DMS153 treated with DMSO at 0.1 percent for 48 hours (cell line): Measurements from ENCODE around the gene CYTH4.
A peak's percentile ranks its signal among the peaks of the same experiment; 100 is the strongest.
"Not testable (repeated sequence)": the region's sequence is repeated elsewhere in the genome, so short reads cannot be mapped to it uniquely, and the experiment has no call there.

Experiments
- DNase-seq: peaks from one replicate; lab custom pipeline; 2025; ENCODE audit not compliant: unreplicated experiment; lab: John Stamatoyannopoulos, UW

The CYTH4 gene

DNA sequence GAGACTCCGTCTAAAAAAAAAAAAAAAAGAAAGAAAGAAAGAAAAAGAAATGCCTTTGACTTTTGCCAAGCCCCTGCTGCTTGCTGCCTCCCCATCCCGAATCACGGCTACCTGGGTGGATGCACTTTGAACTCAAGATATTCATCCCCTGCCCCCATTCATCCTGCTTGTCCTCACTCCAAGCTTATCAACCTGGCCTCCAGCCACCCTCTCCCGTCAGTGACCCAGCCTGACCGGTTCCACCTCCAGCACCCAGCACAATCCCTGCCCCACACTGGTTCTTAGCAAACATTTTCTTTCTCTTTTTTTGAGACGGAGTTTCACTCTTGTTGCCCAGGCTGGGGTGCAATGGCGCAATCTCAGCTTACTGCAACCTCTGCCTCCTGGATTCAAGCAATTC lies 44.4 kb downstream of the CYTH4 start:
- DNase-seq, result no peak

DNA sequence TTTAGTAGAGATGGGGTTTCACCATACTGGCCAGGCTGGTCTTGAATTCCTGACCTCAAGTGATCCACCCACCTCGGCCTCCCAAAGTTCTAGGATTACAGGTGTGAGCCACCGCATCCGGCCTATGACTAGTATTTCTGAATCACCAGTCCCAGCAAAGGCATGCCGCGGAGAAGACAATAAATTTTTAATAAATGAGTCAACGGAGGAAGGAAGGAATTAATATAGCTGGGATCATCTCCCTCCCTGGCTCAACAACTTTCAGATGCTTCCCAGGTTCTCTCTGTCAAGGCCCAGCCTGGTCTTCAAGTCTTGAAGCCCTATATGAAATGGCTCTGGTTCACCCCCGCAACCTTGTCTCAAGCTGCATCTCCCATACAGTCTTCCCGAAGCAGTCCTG lies 45.7 kb downstream of the CYTH4 start:
- no peak for DNase-seq

DNA sequence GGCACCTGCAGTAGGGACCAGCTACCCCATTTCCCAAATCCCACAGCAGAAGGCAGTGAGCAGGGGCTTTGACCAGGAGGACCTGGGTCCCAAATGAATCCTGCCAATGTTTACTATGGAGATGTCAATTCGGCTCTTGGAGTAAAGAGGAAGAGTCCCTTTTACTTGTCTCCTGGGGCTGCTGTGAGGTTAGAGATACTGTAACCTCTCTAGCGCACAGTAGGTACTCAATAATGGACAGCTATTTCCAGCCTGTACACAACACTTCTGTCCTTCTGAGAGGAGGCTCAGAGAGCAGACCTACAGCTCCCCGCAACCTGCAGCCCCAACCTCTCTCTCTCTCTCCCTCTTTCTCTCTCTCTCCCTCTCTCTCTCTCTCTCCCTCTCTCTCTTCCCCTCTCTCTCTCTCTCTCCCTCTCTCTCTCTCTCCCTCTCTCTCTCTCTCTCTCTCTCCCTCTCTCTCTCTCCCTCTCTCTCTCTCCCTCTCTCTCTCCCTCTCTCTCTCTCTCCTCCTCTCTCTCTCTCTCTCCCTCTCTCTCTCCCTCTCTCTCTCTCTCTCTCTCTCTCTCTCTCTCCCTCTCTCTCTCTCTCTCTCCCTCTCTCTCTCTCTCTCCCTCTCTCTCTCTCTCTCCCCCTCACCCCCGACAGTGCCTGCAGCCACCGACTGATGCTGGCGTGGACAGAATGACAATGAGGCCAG lies 46.4 kb downstream of the CYTH4 start:
- not testable (repeated sequence) for DNase-seq

DNA sequence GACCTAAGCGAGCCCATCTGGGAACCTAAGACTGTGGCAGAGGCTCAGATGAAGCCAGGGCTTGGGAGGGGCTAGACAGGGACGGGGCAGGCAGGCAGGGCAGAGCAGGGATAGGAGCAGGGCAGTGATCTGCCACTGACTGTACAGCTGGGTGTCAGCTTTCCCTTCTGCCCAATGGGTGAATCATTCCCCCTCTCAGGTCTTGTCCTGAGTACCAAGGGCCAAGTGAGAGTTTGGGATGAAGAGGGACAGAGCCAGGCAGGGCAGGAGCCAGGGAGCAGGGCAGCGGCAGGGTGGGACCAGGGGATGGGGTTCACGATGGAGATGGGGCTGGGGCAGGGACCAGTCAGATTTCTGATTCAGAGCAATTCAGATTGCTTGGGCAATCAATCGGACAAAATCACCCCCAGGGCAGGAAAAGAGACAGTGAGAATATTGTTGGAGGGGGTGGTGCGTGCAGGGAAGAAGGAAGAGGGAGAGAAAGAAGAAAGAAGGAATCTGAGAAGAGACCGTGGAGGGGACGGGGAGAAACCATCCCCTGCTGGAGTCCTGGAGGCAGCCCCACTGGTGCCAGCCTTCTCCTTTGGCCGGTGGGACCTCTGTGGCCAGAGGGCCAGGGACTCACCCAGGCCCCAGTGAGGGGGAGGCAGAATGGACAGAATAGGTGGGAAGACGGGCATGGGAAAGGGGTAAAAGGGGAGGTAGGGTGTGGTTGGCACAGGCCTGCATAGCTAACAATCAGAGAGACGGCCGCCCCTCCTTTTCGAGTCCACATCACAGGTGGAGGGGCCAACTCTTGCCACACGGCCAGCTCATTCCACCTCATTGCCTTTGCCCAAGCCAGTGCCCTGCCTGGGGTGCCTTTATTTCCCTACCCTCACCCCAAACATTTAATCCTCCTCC lies 47.2 kb downstream of the CYTH4 start:
- DNase-seq, result no peak

DNA sequence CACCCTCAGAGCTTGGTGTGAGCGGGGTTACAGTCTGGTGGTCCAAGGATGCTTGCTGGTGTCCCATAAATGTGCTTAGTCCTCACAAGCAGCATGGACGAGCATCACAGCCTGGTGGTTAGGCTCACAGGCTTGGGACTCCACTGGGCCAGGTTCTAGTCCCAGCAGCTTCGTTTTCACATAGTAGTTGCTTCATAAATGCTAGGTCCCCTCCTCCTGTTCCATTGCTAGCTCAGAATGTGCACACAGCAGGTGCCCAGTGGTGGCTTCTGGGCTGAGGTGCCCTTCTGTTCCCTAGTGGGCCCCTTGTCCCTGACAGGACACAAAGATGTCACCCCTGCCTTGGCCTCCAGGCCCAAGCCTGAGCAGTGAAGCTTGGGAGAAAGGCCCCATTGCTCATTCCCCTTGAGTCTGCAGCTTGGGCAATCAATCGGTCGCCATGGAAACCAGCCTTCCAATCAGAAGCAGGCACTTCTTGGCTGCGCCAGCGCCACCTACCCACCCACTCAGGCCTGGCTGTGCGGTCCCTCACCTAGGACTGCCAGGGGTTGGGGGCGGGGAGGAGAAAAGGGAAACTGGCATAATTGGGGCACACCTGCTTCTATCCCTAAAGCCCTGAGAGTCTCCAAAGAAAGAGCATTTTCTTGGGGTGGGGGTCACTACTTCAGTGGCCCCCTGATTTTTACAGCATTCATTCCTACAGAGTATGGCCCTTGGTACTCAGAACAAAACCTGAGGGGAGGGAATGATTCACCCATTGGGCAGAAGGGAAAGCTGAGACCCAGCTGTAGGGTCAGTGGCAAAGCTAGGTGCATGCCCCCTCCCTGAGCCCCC lies 48.1 kb downstream of the CYTH4 start:
- peak; percentile 5 for DNase-seq

DNA sequence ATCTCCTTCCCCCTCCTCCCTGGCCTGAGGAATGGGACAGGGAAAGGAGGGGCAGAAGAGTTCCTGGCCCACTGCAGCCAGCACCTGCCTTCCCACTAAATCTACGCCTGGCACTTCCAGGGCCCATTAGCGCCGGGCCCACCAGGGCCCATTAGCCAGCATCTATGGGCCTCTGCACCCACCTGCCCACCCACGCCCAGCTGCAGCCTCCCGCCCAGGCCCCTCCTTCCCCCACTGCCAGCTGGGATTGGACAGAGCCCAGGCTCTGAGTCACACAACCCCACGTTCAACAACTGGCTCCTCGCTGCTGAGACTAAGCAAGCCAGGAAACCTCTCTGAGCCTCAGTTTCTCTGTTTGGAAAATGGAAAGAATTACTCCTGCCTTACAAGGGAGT lies 48.7 kb downstream of the CYTH4 start:
- no peak for DNase-seq

DNA sequence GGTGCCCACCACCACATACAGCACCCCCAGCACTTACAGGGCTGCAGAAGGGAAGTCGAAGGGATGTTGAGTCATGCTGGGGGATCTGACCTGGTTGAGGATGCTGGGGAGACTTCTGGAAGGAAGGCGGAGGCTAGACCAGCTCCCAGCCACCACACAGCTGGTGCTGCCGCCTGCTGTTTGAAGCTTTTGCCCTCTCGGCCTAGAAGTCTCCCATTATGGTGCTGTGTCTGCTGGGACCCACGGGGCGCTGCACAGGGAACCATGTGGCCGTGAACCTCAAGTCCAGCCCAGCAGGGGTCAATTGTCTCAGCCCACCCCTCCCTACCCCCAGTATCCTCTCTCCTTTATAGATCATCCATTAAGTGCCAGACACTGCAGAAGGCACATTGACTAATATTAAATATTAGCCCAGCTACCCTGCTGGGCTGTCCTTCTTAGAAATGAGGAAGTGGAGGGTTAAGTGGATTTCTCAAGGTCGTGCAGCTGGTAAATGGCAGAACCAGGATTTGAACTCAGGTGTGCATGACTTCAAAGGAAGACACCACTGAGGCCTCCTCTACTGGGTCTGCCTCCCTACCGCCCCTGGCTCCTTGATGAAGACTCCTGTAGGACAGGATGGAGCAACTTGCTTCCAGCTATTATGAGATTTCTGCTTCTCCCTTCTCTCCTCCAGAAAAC lies 49.7 kb downstream of the CYTH4 start:
- no peak for DNase-seq

DNA sequence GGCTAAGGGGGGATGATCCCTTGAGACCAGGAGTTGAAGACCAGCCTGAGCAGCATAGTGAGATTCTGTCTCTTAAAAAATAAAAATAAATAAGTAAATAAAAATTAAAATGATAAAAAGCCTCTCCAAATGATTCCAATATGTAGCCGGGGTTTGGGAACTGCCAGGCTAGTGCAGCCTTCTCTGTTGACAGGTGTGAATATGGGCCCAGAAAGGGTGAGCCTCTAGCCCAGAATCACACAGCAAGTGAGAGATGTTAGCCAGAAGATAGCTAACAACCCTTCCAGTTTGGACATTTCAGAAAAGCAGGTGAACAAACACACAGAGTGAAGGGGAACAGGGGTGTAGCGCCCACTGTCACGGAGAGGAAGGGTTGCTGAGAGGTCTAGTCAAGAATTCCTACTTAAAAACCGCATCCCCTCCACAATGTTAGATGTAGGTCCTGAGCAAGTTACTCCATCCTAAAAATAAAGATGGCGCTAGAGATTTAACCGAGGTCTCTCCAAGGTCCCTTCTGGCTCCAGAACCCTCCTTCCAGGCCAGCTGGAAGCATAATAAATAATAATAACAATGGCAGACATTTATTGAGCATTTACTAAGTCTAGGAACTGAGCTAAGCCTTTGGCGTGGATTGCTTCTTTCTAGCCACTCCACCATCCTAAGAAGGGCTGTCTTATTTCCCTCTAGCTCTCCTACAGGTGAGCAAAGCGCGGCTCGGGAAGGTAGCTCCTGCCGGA lies 51.6 kb downstream of the CYTH4 start:
- no peak for DNase-seq

DNA sequence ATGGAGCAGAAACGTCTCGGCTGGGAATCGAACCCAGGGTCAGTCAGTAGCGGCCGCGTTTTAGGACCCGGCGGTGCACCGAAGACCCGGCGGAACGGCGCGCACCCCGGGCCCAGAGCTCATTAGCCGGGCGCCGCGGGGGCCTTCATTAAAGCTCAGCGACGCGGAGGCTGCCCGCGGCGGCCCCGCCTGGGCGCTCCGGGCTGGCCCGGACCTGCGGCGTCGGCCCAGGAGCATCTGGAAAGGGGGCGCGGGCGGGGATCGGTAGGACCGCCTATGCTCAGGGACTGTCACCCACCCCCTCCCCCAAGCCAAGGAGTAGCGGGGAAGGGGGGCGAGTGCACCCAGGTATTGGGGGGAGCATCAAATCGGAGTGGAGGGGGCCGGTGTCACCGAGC lies 52.2 kb downstream of the CYTH4 start:
- no peak for DNase-seq

DNA sequence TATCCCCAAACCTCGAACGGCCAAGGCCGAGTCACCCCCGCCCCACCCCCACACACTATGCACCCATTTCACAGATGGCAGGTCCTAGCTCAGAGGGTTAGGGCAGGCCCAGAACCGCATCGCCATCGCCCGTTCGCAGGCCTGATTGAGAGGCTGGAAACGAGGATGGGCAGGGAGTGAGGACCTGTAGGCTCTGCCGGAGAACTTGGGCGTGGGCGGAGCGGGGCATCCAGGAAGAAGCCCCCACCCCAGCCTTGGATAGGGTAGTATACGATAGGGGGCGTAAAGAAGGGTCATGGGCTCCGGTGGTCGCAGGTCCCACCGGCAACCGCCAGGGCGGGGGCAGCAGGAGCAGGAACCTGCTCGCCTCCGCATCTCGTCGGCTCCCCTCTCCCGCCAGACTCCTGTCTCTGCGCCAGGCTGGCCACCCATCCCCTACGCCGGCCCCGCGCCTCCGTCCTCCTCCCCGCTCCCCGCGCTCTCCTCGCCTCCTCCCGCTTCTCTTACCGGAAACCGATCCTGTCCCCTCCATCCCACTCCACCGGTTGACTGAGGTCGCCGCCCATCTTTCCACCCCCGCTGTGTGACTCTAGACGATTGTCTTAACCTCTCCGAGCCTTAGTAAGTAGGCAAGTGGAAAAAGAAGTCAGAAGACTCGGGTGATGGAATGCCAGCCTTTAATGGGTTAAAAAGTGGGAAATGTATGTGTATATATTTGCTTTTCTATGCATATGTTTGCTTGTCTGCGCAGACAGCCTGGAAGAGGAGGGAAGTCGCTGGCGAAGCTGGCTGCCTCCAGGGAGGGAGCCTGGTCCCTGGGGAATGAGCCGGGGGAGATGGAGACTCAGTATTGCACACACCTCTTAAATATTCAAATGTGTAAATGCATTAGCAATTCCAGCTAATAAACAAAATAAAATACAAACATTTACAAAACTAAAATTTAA lies 52.8 kb downstream of the CYTH4 start:
- peak; percentile 18 for DNase-seq

DNA sequence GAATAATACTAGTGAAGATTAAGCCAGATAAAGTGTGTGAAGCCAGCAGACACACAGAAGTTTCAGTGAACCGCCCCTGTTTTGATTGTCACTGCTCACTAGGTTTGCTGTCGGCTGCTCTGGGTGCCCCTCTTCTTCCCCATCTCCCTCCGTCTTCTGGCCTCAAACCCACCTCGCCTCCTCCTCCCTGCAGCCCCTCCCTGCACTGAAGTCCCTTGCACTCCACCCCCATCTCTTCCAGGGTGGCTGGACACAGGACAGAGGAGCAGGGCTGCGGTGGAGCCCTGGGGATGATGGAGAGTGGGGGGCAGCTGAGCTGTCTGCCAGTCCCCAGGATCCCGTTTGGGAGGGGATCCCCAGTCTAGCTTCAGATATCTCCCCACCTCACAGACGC lies 53.5 kb downstream of the CYTH4 start:
- no peak for DNase-seq

DNA sequence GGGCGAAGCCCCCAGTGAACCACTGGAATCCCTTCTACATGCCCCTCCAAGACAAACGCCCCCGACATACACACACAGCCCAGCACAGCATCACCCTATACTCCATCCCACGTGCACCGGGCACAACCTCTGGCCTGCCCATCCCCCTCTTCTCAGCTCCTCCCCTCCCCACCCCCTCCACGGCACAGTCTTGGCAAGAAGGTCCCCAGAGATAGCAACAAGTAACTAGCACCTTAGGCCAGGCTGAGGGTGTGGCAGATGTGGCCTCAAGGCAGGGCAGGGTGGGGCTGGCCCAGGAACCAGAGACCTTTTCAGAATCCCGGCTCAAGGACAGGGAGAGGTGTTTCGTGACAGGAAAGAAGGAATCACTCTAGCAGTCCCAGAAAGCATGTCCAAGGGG lies 54.3 kb downstream of the CYTH4 start:
- DNase-seq, result no peak

DNA sequence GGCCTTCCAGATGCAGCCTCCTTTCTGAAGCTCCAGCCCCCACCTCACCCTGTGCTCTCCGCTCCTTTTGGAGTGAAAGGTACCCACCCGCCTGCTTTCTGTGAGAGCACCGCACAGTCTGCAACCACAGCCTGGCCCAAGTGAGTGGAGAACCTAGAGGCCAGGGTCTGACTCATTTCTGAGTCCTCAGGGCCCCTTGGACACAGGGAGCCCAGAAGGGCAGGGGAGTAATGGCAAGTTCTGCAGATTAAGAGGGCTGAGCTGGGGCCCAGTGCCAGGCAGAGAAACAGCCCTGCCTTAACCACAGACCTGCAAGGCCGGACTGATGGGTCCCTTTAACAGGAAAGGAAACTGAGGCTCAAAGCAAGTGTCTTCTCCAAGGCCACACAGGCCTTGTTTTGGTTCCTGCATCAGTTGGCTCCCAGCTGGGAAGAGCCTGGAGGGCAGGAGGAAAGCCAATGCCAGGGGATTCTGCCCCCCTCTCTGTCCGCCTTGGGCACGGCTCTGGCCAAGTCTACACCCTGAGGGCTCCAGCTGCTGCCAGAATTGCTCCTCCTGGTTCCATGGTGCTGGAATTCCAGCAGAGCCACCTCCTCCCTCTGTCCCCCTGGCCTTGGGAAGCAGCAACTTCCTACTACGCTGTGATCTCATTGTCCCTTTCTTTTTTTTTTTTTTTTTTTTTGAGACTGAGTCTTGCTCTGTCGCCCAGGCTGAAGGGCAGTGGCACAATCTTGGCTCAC lies 55.1 kb downstream of the CYTH4 start:
- no peak for DNase-seq

DNA sequence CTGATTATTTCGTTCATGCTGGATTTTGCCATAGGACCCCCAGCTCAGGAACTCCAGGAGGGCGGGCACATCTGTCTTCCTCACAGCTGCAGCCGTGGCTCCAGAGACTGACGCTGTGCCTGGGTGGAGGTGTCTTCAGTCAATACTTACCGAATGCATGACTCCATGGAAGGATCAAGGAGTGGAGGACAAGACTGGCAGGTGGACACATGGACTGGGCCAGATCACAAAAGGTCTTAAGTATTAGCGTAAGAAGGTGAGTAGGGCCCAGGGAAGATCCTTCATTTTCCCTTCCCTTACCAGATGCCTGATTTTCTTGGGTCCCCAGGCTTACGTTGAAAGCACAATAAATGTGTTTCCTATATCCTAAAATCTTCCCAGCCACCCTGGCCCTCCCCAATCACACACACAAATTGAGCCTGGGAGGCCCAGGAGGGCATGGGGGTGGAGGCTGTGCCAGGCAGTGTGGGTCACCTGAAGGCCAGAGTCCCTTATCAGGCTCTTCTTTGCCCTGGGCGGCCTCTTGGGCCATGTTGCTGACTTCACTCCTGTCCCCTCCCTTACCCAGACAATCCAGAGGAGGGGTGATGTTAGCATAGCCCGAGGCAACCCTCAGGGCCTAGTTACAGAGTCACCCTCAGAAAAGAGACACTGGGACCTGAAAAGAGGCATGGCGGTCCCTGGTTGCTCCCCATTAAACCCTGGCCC lies 56.4 kb downstream of the CYTH4 start:
- DNase-seq, result no peak

DNA sequence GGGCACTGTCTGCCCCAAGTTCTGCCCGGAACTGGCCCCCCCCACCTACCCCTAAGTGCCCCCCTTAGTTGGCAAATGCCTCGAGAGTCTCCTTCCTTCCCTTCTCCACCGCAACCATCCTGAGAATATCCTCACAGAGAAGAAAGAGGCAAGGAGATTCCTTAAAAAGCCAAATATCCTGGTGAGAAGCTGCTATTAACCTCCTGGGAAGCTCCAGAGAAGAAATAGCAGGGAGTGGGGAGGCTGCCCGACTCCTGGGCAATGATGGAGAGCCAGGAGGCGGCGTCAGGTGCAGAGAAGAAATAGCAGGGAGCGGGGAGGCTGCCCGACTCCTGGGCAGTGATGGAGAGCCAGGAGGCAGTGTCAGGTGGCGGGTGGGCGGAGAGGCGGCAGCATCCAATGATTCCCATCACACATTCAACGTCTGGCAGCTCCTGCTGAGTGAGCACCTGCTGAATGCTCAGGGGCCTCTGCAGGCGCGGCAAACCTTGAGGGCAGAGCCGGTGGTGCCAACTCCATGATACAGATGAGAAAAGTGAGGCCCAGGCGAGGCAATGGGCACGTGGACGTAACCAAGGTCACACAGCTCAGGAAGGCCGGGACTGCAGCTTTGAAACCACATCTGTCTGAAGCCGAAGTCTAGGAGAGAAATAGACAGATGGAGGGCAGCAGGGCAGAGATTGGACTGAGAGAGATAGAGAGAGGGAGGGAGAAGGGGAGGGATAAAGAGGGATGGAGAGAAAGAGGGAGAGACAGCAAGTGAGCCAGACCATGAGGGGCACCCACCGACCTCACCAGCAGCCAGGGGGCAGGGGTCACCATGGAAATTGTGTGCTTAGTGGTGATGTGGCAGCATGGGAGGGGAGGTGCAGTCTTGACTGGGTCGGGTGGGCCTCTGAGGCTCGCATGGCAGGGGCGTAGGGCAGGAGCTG lies 58.3 kb downstream of the CYTH4 start:
- peak; percentile 10 for DNase-seq

DNA sequence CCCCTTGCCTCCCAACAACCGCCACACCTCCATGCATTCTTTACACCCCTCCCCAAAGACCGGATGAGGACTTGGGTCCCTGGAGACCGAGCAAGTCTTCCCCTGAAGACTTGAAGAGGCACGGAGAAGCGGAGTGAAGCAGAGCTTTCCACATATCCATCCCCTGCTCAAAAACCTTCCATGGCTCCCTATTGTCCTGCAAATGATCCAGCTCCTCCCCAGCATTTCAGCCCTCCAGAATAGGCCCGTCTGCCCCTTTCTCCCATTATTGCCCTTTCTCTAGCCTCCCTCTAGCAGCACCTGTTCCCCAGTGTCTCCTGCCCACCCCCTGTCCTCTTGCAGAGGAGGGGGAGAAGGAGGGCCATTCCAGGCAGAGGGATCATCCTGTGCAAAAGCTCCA lies 59.8 kb downstream of the CYTH4 start:
- no peak for DNase-seq

DNA sequence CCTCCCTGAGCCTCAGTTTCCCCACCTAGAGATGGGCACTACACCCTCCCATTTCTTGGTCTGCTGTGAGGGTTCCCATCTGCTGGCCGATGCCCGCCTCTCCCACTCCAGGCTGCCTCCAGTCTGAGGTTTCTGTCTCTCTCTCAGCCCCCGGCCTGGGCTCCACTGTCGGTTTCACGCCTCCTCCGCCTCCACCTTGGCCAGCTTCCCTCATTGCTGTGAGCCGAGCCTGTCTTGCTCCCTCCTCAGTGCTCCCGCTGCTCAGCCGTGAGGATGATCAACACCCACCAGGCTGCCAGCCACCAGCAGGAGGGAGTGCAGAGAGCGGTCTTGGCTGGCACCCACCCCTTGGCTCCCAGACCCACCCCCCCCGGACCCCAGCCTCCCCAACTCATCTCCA lies 61.0 kb downstream of the CYTH4 start:
- DNase-seq, result no peak
